Measurements from ENCODE around the gene PPL. TPM values are rescaled to one million over a fixed set of nuclear protein-coding genes. Genes with fewer than 3 reads are reported as not detected.

PPL gene
- total RNA-seq, 2 experiments from 2014 or later = not detected

DNA sequence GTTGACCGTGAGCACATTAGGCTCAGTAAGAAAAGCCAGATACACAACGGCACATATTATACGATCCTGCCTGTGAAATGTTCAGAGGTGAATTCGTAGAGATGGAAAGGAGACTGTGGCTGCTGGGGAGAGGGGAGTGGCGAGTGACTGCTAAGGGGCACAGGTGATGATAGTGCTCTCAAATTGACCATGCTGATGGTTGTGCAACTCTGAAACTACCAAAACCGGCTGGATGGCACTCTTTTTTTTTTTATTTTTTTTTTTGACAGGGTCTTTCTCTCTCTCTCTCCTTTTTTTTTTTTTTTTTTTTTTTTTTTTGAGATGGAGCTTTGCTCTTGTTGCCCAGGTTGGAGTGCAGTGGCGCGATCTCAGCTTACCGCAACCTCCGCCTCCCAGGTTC lies 13.0 kb upstream of the PPL start:
- Mint-ChIP-seq H3K9me3 (no peaks in the 10 kb centered on the region), H3K36me3 (ENCODE audit: low read depth) (no peaks in the 10 kb centered on the region), H3K4me3 (no peak overlapping the region), H3K27ac (no peak overlapping the region), H3K4me1 (no peaks in the 10 kb centered on the region), H3K27me3 (peaks cover 2% of the 10 kb centered on the region)
- CTCF ChIA-PET = no interaction called here
- POLR2A ChIA-PET = no interaction called here
- no peak for DNase-seq

GRCh38 chr16:4948903-4949766 lies 12.2 kb upstream of the PPL start:
- no peaks in the 10 kb centered on the region for H3K4me1 Mint-ChIP-seq
- no peak overlapping the region for H3K4me3 Mint-ChIP-seq
- H3K36me3 Mint-ChIP-seq (ENCODE audit: low read depth) = no peaks in the 10 kb centered on the region
- ChIA-PET CTCF (interaction anchor here (0.6 to 2.1 kb wide), 2 partner anchors 7 to 163 kb away, joined by 3 to 6 read pairs; no protein-coding TSS in a partner anchor), POLR2A (no interaction called here)
- H3K27me3 Mint-ChIP-seq = peaks cover 2% of the 10 kb centered on the region
- no peak overlapping the region for H3K27ac Mint-ChIP-seq
- no peak for DNase-seq
- H3K9me3 Mint-ChIP-seq = no peaks in the 10 kb centered on the region

DNA sequence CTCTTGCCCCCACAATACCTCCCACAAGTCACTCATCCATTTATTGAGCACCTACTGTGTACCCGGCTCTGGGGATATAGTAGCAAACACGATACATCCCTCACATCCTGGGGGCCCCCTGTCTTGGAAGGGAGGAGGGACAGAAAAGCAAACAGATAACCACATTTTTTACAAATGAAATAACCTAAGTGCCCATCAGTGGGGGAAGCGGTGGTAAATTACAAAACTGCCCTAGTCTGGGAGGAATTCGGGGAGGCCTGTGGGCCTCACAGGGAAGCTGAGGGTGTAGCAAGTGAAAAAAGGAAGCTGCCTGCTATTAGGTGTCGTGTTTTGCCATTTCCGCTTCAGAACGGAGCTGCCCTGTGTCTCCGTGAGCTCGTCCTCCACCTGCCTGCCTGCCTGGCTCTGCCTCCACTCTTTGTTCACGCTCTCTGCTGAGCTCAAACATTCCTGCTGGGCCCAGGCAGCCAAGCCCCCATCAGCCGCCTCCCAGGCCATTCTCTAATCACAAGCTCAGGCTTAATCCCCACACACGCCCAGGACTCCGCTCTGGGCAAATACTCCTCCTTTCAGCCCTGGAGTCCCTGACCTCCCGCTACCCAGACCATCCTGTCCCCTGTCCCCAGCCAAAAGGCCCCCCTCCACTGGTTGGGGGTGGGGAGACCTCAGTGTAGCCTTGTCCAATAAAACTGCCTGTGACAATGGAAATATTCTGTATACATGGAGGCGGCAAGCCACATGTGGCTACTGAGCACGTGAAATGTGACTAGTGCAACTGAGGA lies 11.0 kb upstream of the PPL start:
- H3K4me1 Mint-ChIP-seq = no peaks in the 10 kb centered on the region
- no peaks in the 10 kb centered on the region for H3K9me3 Mint-ChIP-seq
- CTCF ChIA-PET = interaction anchor here (0.7 to 2.1 kb wide), 2 partner anchors 9 to 818 kb away, joined by 3 to 6 read pairs; no protein-coding TSS in a partner anchor
- H3K36me3 Mint-ChIP-seq (ENCODE audit: low read depth) = no peaks in the 10 kb centered on the region
- no peak for DNase-seq
- H3K27me3 Mint-ChIP-seq = no peaks in the 10 kb centered on the region
- POLR2A ChIA-PET = no interaction called here
- no peak overlapping the region for H3K4me3 Mint-ChIP-seq
- H3K27ac Mint-ChIP-seq = no peak overlapping the region

DNA sequence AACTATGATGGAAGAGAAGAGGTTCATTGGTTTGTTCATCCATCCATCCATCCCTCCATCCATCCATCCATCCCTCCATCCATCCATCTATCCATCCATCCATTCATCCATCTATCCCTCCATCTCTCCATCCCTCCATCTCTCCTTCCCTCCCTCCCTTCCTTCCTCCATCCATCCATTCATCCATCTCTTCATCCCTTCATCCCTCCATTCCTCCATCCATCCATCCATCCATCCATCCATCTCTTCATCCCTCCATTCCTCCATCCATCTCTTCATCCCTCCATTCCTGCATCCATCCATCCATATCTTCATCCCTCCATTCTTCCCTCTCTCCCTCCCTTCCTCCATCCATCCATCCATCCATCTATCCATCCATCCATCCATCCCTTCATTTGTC lies 10.0 kb upstream of the PPL start:
- DNase-seq = no peak
- H3K27ac Mint-ChIP-seq = no peak overlapping the region
- CTCF ChIA-PET = interaction anchor here (0.6 kb wide), 1 partner anchor 1170 kb away, joined by 3 read pairs; no protein-coding TSS in a partner anchor
- H3K9me3 Mint-ChIP-seq = no peaks in the 10 kb centered on the region
- no peaks in the 10 kb centered on the region for H3K36me3 Mint-ChIP-seq (ENCODE audit: low read depth)
- H3K4me3 Mint-ChIP-seq = no peak overlapping the region
- no peaks in the 10 kb centered on the region for H3K27me3 Mint-ChIP-seq
- POLR2A ChIA-PET = no interaction called here
- H3K4me1 Mint-ChIP-seq = no peaks in the 10 kb centered on the region

- ChIA-PET CTCF (no interaction called here), POLR2A (no interaction called here)
- Mint-ChIP-seq H3K4me3 (no peak overlapping the region), H3K9me3 (no peaks in the 10 kb centered on the region), H3K36me3 (ENCODE audit: low read depth) (no peaks in the 10 kb centered on the region), H3K27me3 (peaks cover 3% of the 10 kb centered on the region), H3K27ac (no peak overlapping the region), H3K4me1 (no peaks in the 10 kb centered on the region)
- no peak for DNase-seq
Measured at GRCh38 chr16:4945560-4946502, 8.9 kb upstream of the PPL start.

- Mint-ChIP-seq H3K4me1 (no peaks in the 10 kb centered on the region), H3K27ac (no peak overlapping the region), H3K36me3 (ENCODE audit: low read depth) (no peaks in the 10 kb centered on the region), H3K4me3 (no peak overlapping the region), H3K9me3 (no peaks in the 10 kb centered on the region), H3K27me3 (peaks cover 3% of the 10 kb centered on the region)
- ChIA-PET POLR2A (no interaction called here), CTCF (interaction anchor here (0.5 kb wide), 1 partner anchor 138 kb away, joined by 4 read pairs; no protein-coding TSS in a partner anchor)
- DNase-seq = no peak
Measured at GRCh38 chr16:4944333-4945281, 7.7 kb upstream of the PPL start.

GRCh38 chr16:4942481-4942880 lies 5.5 kb upstream of the PPL start:
- peaks cover 14% of the 10 kb centered on the region for H3K27me3 Mint-ChIP-seq
- no peaks in the 10 kb centered on the region for H3K9me3 Mint-ChIP-seq
- POLR2A ChIA-PET = no interaction called here
- CTCF ChIA-PET = no interaction called here
- no peaks in the 10 kb centered on the region for H3K4me1 Mint-ChIP-seq
- no peak for DNase-seq
- no peak overlapping the region for H3K4me3 Mint-ChIP-seq
- H3K27ac Mint-ChIP-seq = no peak overlapping the region
- H3K36me3 Mint-ChIP-seq (ENCODE audit: low read depth) = no peaks in the 10 kb centered on the region

DNA sequence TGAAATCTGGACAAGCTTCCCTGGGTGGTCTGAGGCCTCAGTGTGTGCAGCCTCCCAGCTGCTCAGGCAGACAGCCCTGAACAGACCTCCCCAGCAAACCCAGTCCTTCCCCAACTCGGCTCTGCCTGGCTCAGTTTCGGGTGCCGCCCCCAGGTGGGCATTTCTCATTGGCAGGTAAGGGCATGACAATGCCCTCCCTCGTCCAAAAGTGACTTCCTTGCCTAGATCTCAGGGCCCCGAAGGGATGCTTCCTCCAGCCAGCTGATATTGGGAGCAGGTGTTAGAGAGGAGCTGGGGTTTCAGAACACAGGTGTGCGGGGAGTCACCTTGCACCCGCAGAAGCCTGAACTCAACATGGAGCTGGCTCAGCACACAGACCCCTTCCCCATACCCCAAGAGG lies 3.8 kb upstream of the PPL start:
- peaks cover 23% of the 10 kb centered on the region for H3K27me3 Mint-ChIP-seq
- H3K27ac Mint-ChIP-seq = no peak overlapping the region
- H3K4me1 Mint-ChIP-seq = peaks cover 2% of the 10 kb centered on the region
- no peaks in the 10 kb centered on the region for H3K9me3 Mint-ChIP-seq
- POLR2A ChIA-PET = no interaction called here
- no peak for DNase-seq
- H3K4me3 Mint-ChIP-seq = no peak overlapping the region
- CTCF ChIA-PET = no interaction called here
- H3K36me3 Mint-ChIP-seq (ENCODE audit: low read depth) = no peaks in the 10 kb centered on the region

DNA sequence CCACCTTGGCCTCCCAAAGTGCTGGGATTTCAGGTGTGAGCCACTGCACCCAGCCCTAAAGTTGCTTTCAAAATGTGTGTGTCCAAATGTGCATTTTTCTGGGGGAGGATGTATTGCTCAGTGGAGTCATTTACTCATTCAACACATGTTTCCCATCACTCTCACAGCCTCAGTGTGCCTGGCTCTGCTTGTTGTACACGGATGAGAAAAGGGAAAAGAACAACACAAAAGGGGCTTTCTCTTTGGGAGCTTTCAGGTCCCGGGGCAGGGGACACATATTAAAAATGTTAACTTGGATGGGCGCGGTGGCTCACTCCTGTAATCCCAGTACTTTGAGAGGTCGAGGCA lies 1.7 kb upstream of the PPL start:
- Mint-ChIP-seq H3K9me3 (no peaks in the 10 kb centered on the region), H3K36me3 (ENCODE audit: low read depth) (no peaks in the 10 kb centered on the region), H3K4me3 (no peak overlapping the region), H3K27ac (no peak overlapping the region), H3K4me1 (peaks cover 4% of the 10 kb centered on the region), H3K27me3 (peaks cover 33% of the 10 kb centered on the region)
- ChIA-PET CTCF (interaction anchor here (0.7 kb wide), 1 partner anchor 509 kb away, joined by 4 read pairs; no protein-coding TSS in a partner anchor), POLR2A (no interaction called here)
- DNase-seq = no peak

- Mint-ChIP-seq H3K36me3 (ENCODE audit: low read depth) (no peaks in the 10 kb centered on the region), H3K4me3 (no peak overlapping the region), H3K4me1 (peaks cover 4% of the 10 kb centered on the region), H3K27ac (no peak overlapping the region), H3K9me3 (no peaks in the 10 kb centered on the region), H3K27me3 (peaks cover 33% of the 10 kb centered on the region)
- DNase-seq = no peak
- ChIA-PET POLR2A (no interaction called here), CTCF (no interaction called here)
Measured at GRCh38 chr16:4937782-4938682, 1.1 kb upstream of the PPL start.
